Thyroid gland (tissue), 4 donors: Measurements from ENCODE around the gene EHMT1.

Source experiments
- POLR2A ChIP-seq, 2 donors: fragments of 450-650 bp; IDR thresholded peaks; one replicate each; pipeline ENCODE4 v1.6.1; 2017; ENCODE audit warnings: antibody characterized with exemption in 2 of 2, mild to moderate bottlenecking in 2 of 2, moderate library complexity in 1 of 2
- TF ChIP-seq, protein P1 (sequence below), 6 experiments: fragments of 200-600 bp in 3 of 6; fragments of 450-650 bp in 3 of 6; sonication (generic) in 3 of 6; IDR thresholded peaks; one replicate each; pipeline ENCODE4 v1.5.1; 2016 to 2019; ENCODE audit warnings: antibody characterized with exemption in 6 of 6, mild to moderate bottlenecking in 2 of 6, inconsistent platforms in 1 of 6, moderate library complexity in 1 of 6

DNA sequence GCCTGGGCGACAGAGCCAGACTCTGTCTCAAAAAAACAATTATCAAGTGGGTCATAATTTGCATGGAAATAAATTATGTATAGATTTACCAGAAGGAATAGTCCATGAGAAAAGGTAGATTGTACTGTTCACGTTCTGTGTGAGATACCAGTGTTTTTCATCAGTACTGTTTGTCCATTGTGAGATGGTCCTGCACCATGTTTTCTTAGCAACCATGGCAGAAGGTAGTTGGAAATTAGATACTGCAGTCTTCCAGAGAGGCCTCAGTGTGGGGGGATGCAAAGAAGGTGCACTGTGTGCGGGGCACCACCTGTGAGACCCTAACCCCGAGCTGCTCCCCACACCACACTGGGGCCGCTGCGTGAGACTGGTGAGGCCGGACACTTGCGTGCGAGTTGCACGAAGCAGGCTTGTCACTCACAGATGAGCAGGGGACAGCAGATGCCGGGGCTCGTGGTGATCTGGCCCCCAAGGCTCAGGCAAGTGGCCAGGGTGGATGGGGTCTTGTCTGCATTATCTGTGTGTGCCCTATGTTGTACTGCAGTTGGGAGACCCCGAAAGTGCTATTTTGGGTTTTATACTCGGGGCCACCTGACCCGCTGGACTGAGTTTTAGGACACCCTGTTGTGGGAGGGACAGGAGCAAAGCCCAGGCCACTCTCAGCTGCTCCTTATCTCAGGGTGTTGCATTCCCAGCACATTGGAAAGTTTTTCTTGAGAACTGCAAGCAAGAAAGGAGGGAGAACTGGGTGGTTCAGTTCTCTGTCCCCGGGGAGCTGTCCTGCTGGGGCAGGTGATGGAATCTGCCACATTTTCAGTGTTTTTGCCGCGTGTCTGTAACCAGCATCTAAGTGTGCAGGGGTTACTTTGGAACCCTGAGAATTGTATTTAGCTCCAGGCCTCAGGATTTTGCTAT is 61.9 kb downstream of the EHMT1 start:
- TF ChIP-seq POLR2A (IDR thresholded peaks at IDR 0.05): no peak
- TF ChIP-seq, protein P1, sequence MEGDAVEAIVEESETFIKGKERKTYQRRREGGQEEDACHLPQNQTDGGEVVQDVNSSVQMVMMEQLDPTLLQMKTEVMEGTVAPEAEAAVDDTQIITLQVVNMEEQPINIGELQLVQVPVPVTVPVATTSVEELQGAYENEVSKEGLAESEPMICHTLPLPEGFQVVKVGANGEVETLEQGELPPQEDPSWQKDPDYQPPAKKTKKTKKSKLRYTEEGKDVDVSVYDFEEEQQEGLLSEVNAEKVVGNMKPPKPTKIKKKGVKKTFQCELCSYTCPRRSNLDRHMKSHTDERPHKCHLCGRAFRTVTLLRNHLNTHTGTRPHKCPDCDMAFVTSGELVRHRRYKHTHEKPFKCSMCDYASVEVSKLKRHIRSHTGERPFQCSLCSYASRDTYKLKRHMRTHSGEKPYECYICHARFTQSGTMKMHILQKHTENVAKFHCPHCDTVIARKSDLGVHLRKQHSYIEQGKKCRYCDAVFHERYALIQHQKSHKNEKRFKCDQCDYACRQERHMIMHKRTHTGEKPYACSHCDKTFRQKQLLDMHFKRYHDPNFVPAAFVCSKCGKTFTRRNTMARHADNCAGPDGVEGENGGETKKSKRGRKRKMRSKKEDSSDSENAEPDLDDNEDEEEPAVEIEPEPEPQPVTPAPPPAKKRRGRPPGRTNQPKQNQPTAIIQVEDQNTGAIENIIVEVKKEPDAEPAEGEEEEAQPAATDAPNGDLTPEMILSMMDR (IDR thresholded peaks at IDR 0.05): no peak
